Neural crest cell (in vitro differentiated cells): ENCODE data around the gene SORCS3. TPM values are rescaled to one million over a fixed set of nuclear protein-coding genes. Genes with fewer than 3 reads are reported as not detected.

Experiments
- DNase-seq: peaks from one replicate; pipeline ENCODE4 v3.0.0; 2021; ENCODE audit warnings: low read depth, mixed read lengths, low spot score
- H3K27ac Mint-ChIP-seq: one replicate; pipeline ENCODE4 v1.8.0; 2021; ENCODE audit warnings: mild to moderate bottlenecking, mixed read lengths; ENCODE audit not compliant: unreplicated experiment
- H3K27me3 Mint-ChIP-seq: 2 replicates; pipeline ENCODE4 v1.8.0; 2021; ENCODE audit warnings: low read depth, mild to moderate bottlenecking, mixed read lengths
- H3K36me3 Mint-ChIP-seq: 2 replicates; pipeline ENCODE4 v1.8.0; 2021; ENCODE audit warnings: low read depth, mild to moderate bottlenecking, mixed read lengths
- H3K4me1 Mint-ChIP-seq: 2 replicates; pipeline ENCODE4 v1.8.0; 2021; ENCODE audit warnings: mixed read lengths
- H3K4me3 Mint-ChIP-seq: one replicate; pipeline ENCODE4 v1.8.0; 2021; ENCODE audit warnings: mild to moderate bottlenecking, mixed read lengths
- H3K9me3 Mint-ChIP-seq: 2 replicates; pipeline ENCODE4 v1.8.0; 2021; ENCODE audit warnings: mixed read lengths
- CTCF ChIP-seq: fragments of 200-600 bp; sonication (generic); conservative IDR thresholded peaks from 2 replicates; pipeline ENCODE4 v1.5.0; 2021; ENCODE audit warnings: antibody characterized with exemption, mild to moderate bottlenecking
- total RNA-seq: library from RNA; stranded (reverse); gene quantifications from 2 replicates; pipeline ENCODE4 v1.2.1, GENCODE V29; 2021

The SORCS3 gene
- total RNA-seq, 1 donor from 2014 or later: 3.3 TPM

- no peak overlapping the region for H3K4me3 Mint-ChIP-seq
- peaks cover 2% of the 10 kb centered on the region for H3K9me3 Mint-ChIP-seq
- no peaks in the 10 kb centered on the region for H3K36me3 Mint-ChIP-seq
- no peak for TF ChIP-seq CTCF
- H3K27me3 Mint-ChIP-seq: no peaks in the 10 kb centered on the region
- no peak for DNase-seq
- H3K4me1 Mint-ChIP-seq: no peaks in the 10 kb centered on the region
- peak overlapping the region; percentile 5 for H3K27ac Mint-ChIP-seq
Measured at GRCh38 chr10:105278439-105278838, 637.3 kb downstream of the SORCS3 start.

DNA sequence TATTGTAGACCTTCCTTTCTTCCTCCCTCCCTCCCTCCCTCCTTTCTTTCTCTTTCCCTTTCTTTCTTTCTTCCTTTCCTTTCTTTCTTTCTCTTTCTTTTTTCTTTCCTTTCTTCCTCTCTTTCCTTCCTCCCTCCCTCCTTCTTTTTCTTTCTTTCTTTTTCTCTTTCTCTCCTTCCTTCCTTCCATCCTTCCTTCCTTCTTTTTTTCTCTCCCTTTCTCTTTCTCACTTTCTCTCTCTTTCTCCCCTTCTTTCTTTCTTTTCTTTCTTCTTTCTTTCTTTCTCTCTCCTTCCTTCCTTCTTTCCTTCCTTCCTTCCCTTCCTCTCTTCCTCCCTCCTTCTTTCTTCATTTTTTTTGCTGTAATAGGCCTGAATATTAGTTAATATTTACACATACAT, 638.0 kb downstream of the SORCS3 start:
- Mint-ChIP-seq H3K27me3 (no peaks in the 10 kb centered on the region), H3K4me3 (no peak overlapping the region), H3K4me1 (no peaks in the 10 kb centered on the region), H3K27ac (no peak overlapping the region), H3K36me3 (no peaks in the 10 kb centered on the region), H3K9me3 (peaks cover 2% of the 10 kb centered on the region)
- DNase-seq: no peak
- no peak for TF ChIP-seq CTCF

DNA sequence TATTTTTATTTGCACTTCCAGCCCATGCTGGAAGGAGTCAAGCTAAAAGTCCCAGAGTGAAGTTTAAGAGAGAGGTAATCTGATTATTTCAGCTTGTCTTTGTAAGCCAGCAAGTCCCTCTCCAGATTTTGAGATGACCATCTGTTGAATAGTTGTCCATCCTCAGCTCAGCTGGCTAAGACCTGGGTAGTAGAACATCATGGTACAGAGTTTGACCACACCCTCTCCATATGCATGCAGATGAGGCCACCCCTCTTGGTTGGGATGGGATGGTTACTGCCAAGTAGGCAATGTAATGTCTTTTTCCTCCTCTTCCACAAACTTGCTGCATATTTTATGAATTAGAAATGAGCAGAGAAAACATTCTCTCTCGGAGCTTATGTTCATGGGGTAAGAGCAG, 639.8 kb downstream of the SORCS3 start:
- no peak overlapping the region for H3K4me3 Mint-ChIP-seq
- TF ChIP-seq CTCF: no peak
- H3K27ac Mint-ChIP-seq: no peak overlapping the region
- DNase-seq: no peak
- no peaks in the 10 kb centered on the region for H3K36me3 Mint-ChIP-seq
- no peaks in the 10 kb centered on the region for H3K4me1 Mint-ChIP-seq
- no peaks in the 10 kb centered on the region for H3K27me3 Mint-ChIP-seq
- H3K9me3 Mint-ChIP-seq: peaks cover 2% of the 10 kb centered on the region

- no peak for DNase-seq
- no peaks in the 10 kb centered on the region for H3K36me3 Mint-ChIP-seq
- TF ChIP-seq CTCF: no peak
Measured at GRCh38 chr10:105284476-105285215, 643.6 kb downstream of the SORCS3 start.

GRCh38 chr10:105288026-105288425, 646.9 kb downstream of the SORCS3 start:
- H3K27ac Mint-ChIP-seq: no peak overlapping the region
- H3K36me3 Mint-ChIP-seq: no peaks in the 10 kb centered on the region
- TF ChIP-seq CTCF: no peak
- H3K27me3 Mint-ChIP-seq: no peaks in the 10 kb centered on the region
- no peaks in the 10 kb centered on the region for H3K4me1 Mint-ChIP-seq
- DNase-seq: no peak
- H3K9me3 Mint-ChIP-seq: no peaks in the 10 kb centered on the region
- no peak overlapping the region for H3K4me3 Mint-ChIP-seq

More at GRCh38 chr10:105284476-105285215, 643.6 kb downstream of the SORCS3 start:
- no peaks in the 10 kb centered on the region for H3K27me3 Mint-ChIP-seq
- no peak overlapping the region for H3K27ac Mint-ChIP-seq
- H3K9me3 Mint-ChIP-seq: no peaks in the 10 kb centered on the region
- H3K4me3 Mint-ChIP-seq: no peak overlapping the region
- H3K4me1 Mint-ChIP-seq: no peaks in the 10 kb centered on the region
